ENCODE data around the gene PDE4D.

- TF ChIP-seq CREM (IDR thresholded peaks at IDR 0.05; ENCODE audit: low read depth): no peak
- no peak for TF ChIP-seq ZNF274 (IDR thresholded peaks at IDR 0.05; ENCODE audit: insufficient read depth, insufficient read length)
Measured at GRCh38 chr5:59064293-59064692, 829.2 kb downstream of the PDE4D start.

Data from GM12878 (cell line).